ENCODE data around the gene TMEM229B. TPM values are rescaled to one million over a fixed set of nuclear protein-coding genes. Genes with fewer than 3 reads are reported as not detected.

TMEM229B gene
- total and polyA plus RNA-seq, 4 donors: 1.5 to 4.5 (median 2.5) TPM

GRCh38 chr14:67478800-67479084 is 9.8 kb downstream of the TMEM229B start:
- no peak for TF ChIP-seq CTCF (IDR thresholded peaks at IDR 0.05; ENCODE audit: control extremely low read depth, extremely low read depth)
- no peak for ATAC-seq (ENCODE audit: insufficient read depth, low FRiP score)
- Histone ChIP-seq H3K9ac (ENCODE audit: insufficient read depth in 1 of 2, low read length in 2 of 2) (no peak overlapping the region), H3K27me3 (ENCODE audit: control insufficient read depth in 3 of 3, insufficient read depth in 3 of 3, low read length in 2 of 3) (no peaks in the 10 kb centered on the region), H3K4me1 (ENCODE audit: control insufficient read depth in 5 of 5, insufficient read depth in 5 of 5, low read length in 5 of 5) (peaks cover 0 to 8% (median 0%) of the 10 kb centered on the region in 5 donors), H3K27ac (ENCODE audit: low read depth in 1 of 2, low read length in 1 of 2) (no peak overlapping the region), H3K4me3 (no peak overlapping the region), H3K36me3 (ENCODE audit: control insufficient read depth in 4 of 4, insufficient read depth in 4 of 4, low read length in 4 of 4) (no peaks in the 10 kb centered on the region), H3K9me3 (ENCODE audit: control insufficient read depth in 4 of 4, insufficient read depth in 3 of 4, low read length in 3 of 4) (peaks cover 0 to 1% (median 0%) of the 10 kb centered on the region in 4 donors)
- no peak for DNase-seq
- WGBS, 2 donors: 81 to 88% methylated on average over 2 of the region's 2 CpGs

- 75 to 85% methylated on average over 11 of the region's 11 CpGs for WGBS, 2 donors
- ATAC-seq (ENCODE audit: insufficient read depth, low FRiP score) (no peak), DNase-seq (peak in 1 of 3 donors; percentile 22)
- Histone ChIP-seq H3K27me3 (ENCODE audit: control insufficient read depth in 3 of 3, insufficient read depth in 3 of 3, low read length in 2 of 3) (no peaks in the 10 kb centered on the region), H3K4me1 (ENCODE audit: control insufficient read depth in 5 of 5, insufficient read depth in 5 of 5, low read length in 5 of 5) (peaks cover 0 to 8% (median 0%) of the 10 kb centered on the region in 5 donors), H3K9ac (ENCODE audit: insufficient read depth in 1 of 2, low read length in 2 of 2) (no peak overlapping the region), H3K27ac (ENCODE audit: low read depth in 1 of 2, low read length in 1 of 2) (no peak overlapping the region), H3K36me3 (ENCODE audit: control insufficient read depth in 4 of 4, insufficient read depth in 4 of 4, low read length in 4 of 4) (peaks cover 0 to 2% (median 0%) of the 10 kb centered on the region in 4 donors), H3K4me3 (no peak overlapping the region), H3K9me3 (ENCODE audit: control insufficient read depth in 4 of 4, insufficient read depth in 3 of 4, low read length in 3 of 4) (no peaks in the 10 kb centered on the region)
- no peak for TF ChIP-seq CTCF (IDR thresholded peaks at IDR 0.05; ENCODE audit: control extremely low read depth, extremely low read depth)
These were observed 10.4 kb downstream of the TMEM229B start for GRCh38 chr14:67477926-67478799.

- Histone ChIP-seq H3K9me3 (ENCODE audit: control insufficient read depth in 4 of 4, insufficient read depth in 3 of 4, low read length in 3 of 4) (no peaks in the 10 kb centered on the region), H3K4me1 (ENCODE audit: control insufficient read depth in 5 of 5, insufficient read depth in 5 of 5, low read length in 5 of 5) (no peaks in the 10 kb centered on the region), H3K9ac (ENCODE audit: insufficient read depth in 1 of 2, low read length in 2 of 2) (no peak overlapping the region), H3K27ac (ENCODE audit: low read depth in 1 of 2, low read length in 1 of 2) (no peak overlapping the region), H3K27me3 (ENCODE audit: control insufficient read depth in 3 of 3, insufficient read depth in 3 of 3, low read length in 2 of 3) (no peaks in the 10 kb centered on the region), H3K36me3 (ENCODE audit: control insufficient read depth in 4 of 4, insufficient read depth in 4 of 4, low read length in 4 of 4) (peaks cover 0 to 2% (median 0%) of the 10 kb centered on the region in 4 donors), H3K4me3 (no peak overlapping the region)
- 94 to 95% methylated on average over 1 of the region's 1 CpG for WGBS, 2 donors
- TF ChIP-seq CTCF (IDR thresholded peaks at IDR 0.05; ENCODE audit: control extremely low read depth, extremely low read depth): no peak
- no peak for ATAC-seq (ENCODE audit: insufficient read depth, low FRiP score)
- DNase-seq: no peak
These were observed 14.2 kb downstream of the TMEM229B start for GRCh38 chr14:67474366-67474765.
